Breast epithelium (tissue), 4 donors: ENCODE data around the gene MAD1L1. TPM values are rescaled to one million over a fixed set of nuclear protein-coding genes. Genes with fewer than 3 reads are reported as not detected.

Experiments used
- DNase-seq, 2 donors: peaks; one replicate each; pipeline ENCODE4 v3.0.0-alpha.2; 2019; ENCODE audit warnings: low spot score in 2 of 2
- H3K27ac ChIP-seq, 2 donors: fragments of 200-600 bp; sonication (generic) in 1 of 2; one replicate each; pipeline ENCODE4 v1.5.1; 2016 to 2019; ENCODE audit warnings: mild to moderate bottlenecking in 1 of 2
- H3K27me3 ChIP-seq, 2 donors: fragments of 200-600 bp; sonication (generic) in 1 of 2; one replicate each; pipeline versions ENCODE4 v1.5.1 to v1.6.0; 2017 to 2019; ENCODE audit warnings: control low read depth in 1 of 2, mild to moderate bottlenecking in 1 of 2
- H3K36me3 ChIP-seq: fragments of 200-600 bp; one replicate; pipeline ENCODE4 v1.5.1; 2019
- H3K4me1 ChIP-seq, 2 donors: fragments of 200-600 bp; sonication (generic); one replicate each; pipeline ENCODE4 v1.5.1; 2016 to 2019; ENCODE audit warnings: control low read depth in 1 of 2
- H3K4me3 ChIP-seq, 3 donors: fragments of 200-600 bp; sonication (generic); 1 replicate in 2 of 3; 2 replicates in 1 of 3; pipeline ENCODE4 v1.5.1; 2016 to 2019; ENCODE audit warnings: mild to moderate bottlenecking in 3 of 3, moderate library complexity in 2 of 3
- H3K9me3 ChIP-seq, 2 donors: fragments of 200-600 bp; sonication (generic) in 1 of 2; one replicate each; pipeline ENCODE4 v1.5.1; 2016 to 2019; ENCODE audit warnings: control low read depth in 1 of 2
- CTCF ChIP-seq, 3 donors: fragments of 450-650 bp; IDR thresholded peaks; one replicate each; pipeline ENCODE4 v1.5.1; 2016 to 2017; ENCODE audit warnings: antibody characterized with exemption in 3 of 3, mild to moderate bottlenecking in 3 of 3, moderate library complexity in 3 of 3
- POLR2A ChIP-seq: fragments of 450-650 bp; IDR thresholded peaks from one replicate; pipeline ENCODE4 v1.6.1; 2016; ENCODE audit warnings: antibody characterized with exemption, mild to moderate bottlenecking, moderate library complexity
- POLR2AphosphoS5 ChIP-seq, 3 donors: sonication (generic); formaldehyde crosslinking; IDR thresholded peaks; one replicate each; pipeline ENCODE4 v1.6.1; 2017; ENCODE audit warnings: antibody characterized with exemption in 3 of 3
- intact Hi-C: fragments of 100-400 bp; cut with DNase I; formaldehyde crosslinking; loops from one replicate; pipeline ENCODE4 v1.15.1; 2023; ENCODE audit warnings: low total_unique reads
- total RNA-seq, 3 donors: library from RNA; depleted of rRNA; stranded (reverse); fragments of >200 nt; gene quantifications; one replicate each; pipeline ENCODE4 v1.1.0, GENCODE V29; 2016

Gene MAD1L1
- total RNA-seq, 3 donors from 2014 or later: 27.7 to 33.9 (median 28.8) TPM

GRCh38 chr7:1946025-1946772 lies 286.5 kb downstream of the MAD1L1 start:
- Histone ChIP-seq H3K4me3 (no peak overlapping the region), H3K27ac (no peak overlapping the region), H3K9me3 (no peaks in the 10 kb centered on the region), H3K4me1 (no peaks in the 10 kb centered on the region), H3K27me3 (no peaks in the 10 kb centered on the region), H3K36me3 (no peaks in the 10 kb centered on the region)
- DNase-seq: no peak
- intact Hi-C loops: no loop called here
- no peak for TF ChIP-seq POLR2AphosphoS5 (IDR thresholded peaks at IDR 0.05)
- no peak for TF ChIP-seq POLR2A
- no peak for TF ChIP-seq CTCF (IDR thresholded peaks at IDR 0.05)

GRCh38 chr7:1945558-1945957 lies 287.2 kb downstream of the MAD1L1 start:
- no peak for DNase-seq

GRCh38 chr7:1944619-1945210 lies 288.0 kb downstream of the MAD1L1 start:
- Histone ChIP-seq H3K36me3 (no peaks in the 10 kb centered on the region), H3K27me3 (no peaks in the 10 kb centered on the region), H3K4me1 (no peaks in the 10 kb centered on the region), H3K9me3 (no peaks in the 10 kb centered on the region), H3K27ac (no peak overlapping the region), H3K4me3 (no peak overlapping the region)
- intact Hi-C loops: no loop called here
- no peak for DNase-seq
- TF ChIP-seq POLR2A (no peak), POLR2AphosphoS5 (IDR thresholded peaks at IDR 0.05) (no peak), CTCF (IDR thresholded peaks at IDR 0.05) (no peak)

More at GRCh38 chr7:1945558-1945957, 287.2 kb downstream of the MAD1L1 start:
- Histone ChIP-seq H3K27ac (no peak overlapping the region), H3K27me3 (no peaks in the 10 kb centered on the region), H3K9me3 (no peaks in the 10 kb centered on the region), H3K36me3 (no peaks in the 10 kb centered on the region), H3K4me1 (no peaks in the 10 kb centered on the region), H3K4me3 (no peak overlapping the region)
- intact Hi-C loops: no loop called here
- no peak for TF ChIP-seq POLR2AphosphoS5 (IDR thresholded peaks at IDR 0.05)
- no peak for TF ChIP-seq POLR2A
- no peak for TF ChIP-seq CTCF (IDR thresholded peaks at IDR 0.05)

- Histone ChIP-seq H3K27me3 (no peaks in the 10 kb centered on the region), H3K9me3 (no peaks in the 10 kb centered on the region), H3K4me3 (no peak overlapping the region), H3K4me1 (no peaks in the 10 kb centered on the region), H3K27ac (no peak overlapping the region), H3K36me3 (no peaks in the 10 kb centered on the region)
- intact Hi-C loops: no loop called here
- no peak for DNase-seq
- TF ChIP-seq CTCF (IDR thresholded peaks at IDR 0.05) (no peak), POLR2A (no peak), POLR2AphosphoS5 (IDR thresholded peaks at IDR 0.05) (no peak)
Observed at GRCh38 chr7:1943933-1944618, 288.7 kb downstream of the MAD1L1 start.

- TF ChIP-seq POLR2A (no peak), CTCF (IDR thresholded peaks at IDR 0.05) (no peak), POLR2AphosphoS5 (IDR thresholded peaks at IDR 0.05) (no peak)
- no peak overlapping the region for H3K4me3 ChIP-seq
- no peaks in the 10 kb centered on the region for H3K4me1 ChIP-seq
- DNase-seq: no peak
- H3K9me3 ChIP-seq: no peaks in the 10 kb centered on the region
- no peaks in the 10 kb centered on the region for H3K36me3 ChIP-seq
- intact Hi-C loops: no loop called here
- no peak overlapping the region for H3K27ac ChIP-seq
- H3K27me3 ChIP-seq: no peaks in the 10 kb centered on the region
Observed at GRCh38 chr7:1943326-1943725, 289.4 kb downstream of the MAD1L1 start.
